Measurements from ENCODE around the gene PHF19. TPM values are rescaled to one million over a fixed set of nuclear protein-coding genes. Genes with fewer than 3 reads are reported as not detected.

Gene PHF19
- total RNA-seq, 1 donor from 2014 or later, result 18.5 TPM

- DNase-seq (ENCODE audit: low read depth), result no peak
- no peak for TF ChIP-seq CTCF (IDR thresholded peaks at IDR 0.05; ENCODE audit: insufficient read depth, low read length, poor library complexity, severe bottlenecking)
- Histone ChIP-seq H3K4me3 (ENCODE audit: low read depth, low read length) (no peak overlapping the region), H3K36me3 (ENCODE audit: control insufficient read depth, insufficient read depth, low read length) (peaks cover 2% of the 10 kb centered on the region), H3K27me3 (ENCODE audit: control insufficient read depth, insufficient read depth, low read length) (no peaks in the 10 kb centered on the region)
Observed at GRCh38 chr9:120829650-120830049, 47.3 kb downstream of the PHF19 start.

- DNase-seq (ENCODE audit: low read depth), result no peak
- no peak for TF ChIP-seq CTCF (IDR thresholded peaks at IDR 0.05; ENCODE audit: insufficient read depth, low read length, poor library complexity, severe bottlenecking)
Observed at GRCh38 chr9:120820095-120820494, 56.9 kb downstream of the PHF19 start.

GRCh38 chr9:120818595-120818994, 58.4 kb downstream of the PHF19 start:
- Histone ChIP-seq H3K4me3 (ENCODE audit: low read depth, low read length) (no peak overlapping the region), H3K36me3 (ENCODE audit: control insufficient read depth, insufficient read depth, low read length) (no peaks in the 10 kb centered on the region), H3K27me3 (ENCODE audit: control insufficient read depth, insufficient read depth, low read length) (no peaks in the 10 kb centered on the region)
- TF ChIP-seq CTCF (IDR thresholded peaks at IDR 0.05; ENCODE audit: insufficient read depth, low read length, poor library complexity, severe bottlenecking), result no peak
- no peak for DNase-seq (ENCODE audit: low read depth)

More at GRCh38 chr9:120820095-120820494, 56.9 kb downstream of the PHF19 start:
- H3K36me3 ChIP-seq (ENCODE audit: control insufficient read depth, insufficient read depth, low read length), result no peaks in the 10 kb centered on the region
- no peak overlapping the region for H3K4me3 ChIP-seq (ENCODE audit: low read depth, low read length)
- no peaks in the 10 kb centered on the region for H3K27me3 ChIP-seq (ENCODE audit: control insufficient read depth, insufficient read depth, low read length)

- Histone ChIP-seq H3K27me3 (ENCODE audit: control insufficient read depth, insufficient read depth, low read length) (no peaks in the 10 kb centered on the region), H3K36me3 (ENCODE audit: control insufficient read depth, insufficient read depth, low read length) (no peaks in the 10 kb centered on the region), H3K4me3 (ENCODE audit: low read depth, low read length) (no peak overlapping the region)
- no peak for DNase-seq (ENCODE audit: low read depth)
- TF ChIP-seq CTCF (IDR thresholded peaks at IDR 0.05; ENCODE audit: insufficient read depth, low read length, poor library complexity, severe bottlenecking), result no peak
Observed at GRCh38 chr9:120815075-120815474, 61.9 kb downstream of the PHF19 start.

GRCh38 chr9:120808931-120809330, 68.1 kb downstream of the PHF19 start:
- Histone ChIP-seq H3K36me3 (ENCODE audit: control insufficient read depth, insufficient read depth, low read length) (no peaks in the 10 kb centered on the region), H3K4me3 (ENCODE audit: low read depth, low read length) (no peak overlapping the region), H3K27me3 (ENCODE audit: control insufficient read depth, insufficient read depth, low read length) (no peaks in the 10 kb centered on the region)
- DNase-seq (ENCODE audit: low read depth), result no peak
- TF ChIP-seq CTCF (IDR thresholded peaks at IDR 0.05; ENCODE audit: insufficient read depth, low read length, poor library complexity, severe bottlenecking), result no peak

GRCh38 chr9:120807607-120808379, 69.2 kb downstream of the PHF19 start:
- H3K27me3 ChIP-seq (ENCODE audit: control insufficient read depth, insufficient read depth, low read length), result no peaks in the 10 kb centered on the region
- H3K36me3 ChIP-seq (ENCODE audit: control insufficient read depth, insufficient read depth, low read length), result no peaks in the 10 kb centered on the region
- DNase-seq (ENCODE audit: low read depth), result no peak
- TF ChIP-seq CTCF (IDR thresholded peaks at IDR 0.05; ENCODE audit: insufficient read depth, low read length, poor library complexity, severe bottlenecking), result no peak
- no peak overlapping the region for H3K4me3 ChIP-seq (ENCODE audit: low read depth, low read length)

Data from kidney epithelial cell (primary cell).